GM19351 (cell line): ENCODE measurements around the gene OR2M3.
"Not testable (repeated sequence)": the region's sequence is repeated elsewhere in the genome, so short reads cannot be mapped to it uniquely, and the experiment has no call there.

Experiments
- ATAC-seq: cut with Tn5 transposase; IDR thresholded peaks from one replicate; pipeline ENCODE4 v1.9.1; 2021; ENCODE audit warnings: mild to moderate bottlenecking, moderate library complexity; ENCODE audit not compliant: unreplicated experiment

OR2M3 gene

GRCh38 chr1:248196965-248197364 is at the start of gene OR2M3:
TSS of gene OR2M3 (plus strand) at chr1:248197265. CDS start at chr1:248203068, 5,803 bp downstream.
- ATAC-seq = no peak

GRCh38 chr1:248152056-248152827 is 44.8 kb upstream of the OR2M3 start:
- ATAC-seq = peak; percentile 45

DNA sequence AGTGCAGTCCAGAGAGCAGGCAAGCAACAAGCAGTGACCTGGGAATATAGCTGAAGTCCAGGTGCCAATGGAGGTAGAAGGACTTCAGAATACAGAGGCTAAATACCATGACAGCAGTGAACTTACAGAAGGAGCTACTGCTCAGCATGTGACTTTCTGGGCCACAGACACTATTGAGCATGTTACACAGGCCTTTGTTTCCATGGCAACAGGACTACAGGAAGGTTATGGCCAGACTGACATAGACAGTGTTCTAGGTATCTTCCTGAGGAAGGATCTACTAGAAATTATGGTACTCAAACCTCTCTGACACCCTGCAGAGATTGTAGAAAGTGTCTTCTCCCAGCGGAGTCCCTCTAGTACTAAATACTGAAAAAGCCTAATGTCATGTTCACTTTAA is 41.1 kb upstream of the OR2M3 start:
- ATAC-seq = no peak

GRCh38 chr1:248158758-248159157 is 38.3 kb upstream of the OR2M3 start:
- no peak for ATAC-seq

GRCh38 chr1:248164031-248164430 is 33.0 kb upstream of the OR2M3 start:
- no peak for ATAC-seq

DNA sequence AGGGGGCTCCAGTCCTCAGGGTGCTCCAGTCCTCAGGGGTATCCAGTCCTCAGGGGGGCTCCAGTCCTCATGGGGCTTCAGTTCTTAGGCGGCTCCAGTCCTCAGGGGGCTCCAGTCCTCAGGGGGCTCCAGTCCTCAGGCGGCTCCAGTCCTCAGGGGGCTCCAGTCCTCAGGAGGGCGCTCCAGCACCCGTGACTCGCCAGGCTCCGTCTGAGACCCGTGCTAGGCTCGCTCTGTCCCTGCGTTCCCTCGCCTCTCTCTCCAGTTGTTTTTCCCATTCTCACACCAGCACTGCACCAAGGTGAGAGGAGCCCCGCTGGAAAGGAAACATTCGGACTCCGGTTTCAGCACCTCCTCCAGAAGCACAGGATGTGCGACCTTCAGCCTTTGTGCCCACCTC is 31.9 kb upstream of the OR2M3 start:
- ATAC-seq = no peak

GRCh38 chr1:248174521-248174920 is 22.5 kb upstream of the OR2M3 start, which contains the start of gene OR2M2:
TSS of gene OR2M2 (plus strand) at chr1:248174821. CDS start at chr1:248179986, 5,165 bp downstream.
- ATAC-seq = no peak

- peak; percentile 77 for ATAC-seq
Measured at GRCh38 chr1:248183996-248184395, 13.1 kb upstream of the OR2M3 start.

DNA sequence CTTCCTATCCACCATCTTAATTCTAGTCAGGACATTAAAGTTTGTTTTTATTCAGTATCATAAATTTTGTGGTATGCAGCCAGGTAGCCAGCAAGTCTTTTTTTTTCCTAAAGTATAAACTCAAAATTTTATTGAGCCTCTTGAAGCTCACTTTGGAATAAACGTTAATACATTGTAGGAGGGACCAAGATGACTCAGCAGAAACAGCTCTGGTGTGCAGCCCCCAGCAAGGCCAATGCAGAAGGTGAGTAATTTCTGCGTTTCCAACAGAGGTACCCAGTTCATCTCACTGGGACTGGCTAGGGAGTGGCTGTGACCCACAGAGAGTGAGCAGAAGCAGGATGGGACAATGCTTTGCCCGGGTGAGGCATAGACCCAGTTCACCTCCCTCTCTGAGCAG is 9.7 kb upstream of the OR2M3 start:
- no peak for ATAC-seq

GRCh38 chr1:248189026-248189425 is 8.0 kb upstream of the OR2M3 start:
- ATAC-seq = no peak

- ATAC-seq = no peak
Measured at GRCh38 chr1:248194117-248194516, 2.9 kb upstream of the OR2M3 start.

DNA sequence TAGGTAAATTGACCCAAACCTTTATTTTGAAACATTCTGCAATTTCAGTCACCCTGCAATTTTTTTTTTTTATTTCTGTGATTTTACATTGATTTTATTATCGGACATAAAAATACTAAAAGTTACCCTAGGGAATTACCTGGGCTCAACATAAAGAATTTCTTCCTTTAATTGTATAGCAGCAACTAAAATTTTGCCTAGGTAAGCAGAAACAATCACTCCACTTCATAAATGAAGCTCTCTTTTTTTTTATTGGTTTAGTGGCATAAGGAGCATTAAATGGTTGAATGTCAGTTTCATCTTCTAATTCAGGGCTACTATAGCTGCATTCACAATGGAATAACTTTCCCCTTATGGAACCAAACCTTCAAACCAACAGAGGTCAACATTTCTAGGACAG is 18.8 kb downstream of the OR2M3 start:
- no peak for ATAC-seq

GRCh38 chr1:248225537-248225936 is 28.5 kb downstream of the OR2M3 start:
- no peak for ATAC-seq

DNA sequence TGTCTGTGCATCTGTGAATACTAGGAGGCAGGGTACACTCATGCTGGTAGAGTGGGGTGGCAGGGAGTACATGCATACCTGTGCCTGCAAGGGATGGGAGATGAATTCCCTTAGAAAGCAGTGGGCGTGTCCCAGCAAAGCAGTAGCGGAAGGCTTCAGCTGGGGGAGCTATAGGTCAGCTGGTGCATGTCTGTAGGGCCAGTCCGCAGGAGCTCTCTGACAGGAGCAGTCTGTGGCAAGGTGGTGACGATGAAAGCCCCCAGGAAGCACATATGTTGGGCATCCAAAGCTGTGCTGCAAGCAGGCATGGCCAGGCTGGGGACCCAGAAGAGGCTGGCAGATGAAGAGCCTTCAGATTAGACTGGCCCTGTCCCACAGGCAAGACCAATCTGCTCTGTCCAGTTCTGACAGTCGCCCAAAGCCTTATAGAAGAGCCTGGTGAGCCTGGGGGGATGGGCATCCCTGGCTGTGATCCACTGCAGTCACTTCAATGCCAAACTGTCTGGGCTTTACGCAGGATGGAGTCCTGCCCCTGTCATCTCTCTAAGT is 32.4 kb downstream of the OR2M3 start:
- no peak for ATAC-seq

DNA sequence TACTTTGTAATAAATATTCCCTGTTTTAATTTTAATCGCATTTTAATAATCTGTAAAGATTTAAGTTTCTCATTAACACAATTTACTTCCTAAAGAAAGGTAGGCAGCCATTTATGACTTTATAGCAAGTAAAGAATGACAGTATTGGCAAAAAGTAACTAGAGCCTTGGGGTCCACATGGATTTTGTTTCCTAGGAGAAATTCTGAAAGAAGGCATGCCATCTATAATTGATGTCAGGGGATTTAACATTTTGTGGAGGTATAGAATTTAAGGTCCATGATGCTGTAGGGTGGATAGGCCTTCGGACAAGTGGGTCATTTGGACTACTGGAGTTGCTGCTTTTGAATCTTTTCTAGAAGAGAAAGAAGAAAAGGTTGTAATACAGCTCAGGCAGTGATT is 34.1 kb downstream of the OR2M3 start, which contains the start of gene OR2M4:
TSS of gene OR2M4 (plus strand) at position 301 of the 400 bp plus-strand sequence. CDS start 7,512 bp downstream, outside the sequence.
- no peak for ATAC-seq

- no peak for ATAC-seq
Measured at GRCh38 chr1:248239478-248239877, 42.4 kb downstream of the OR2M3 start.

- ATAC-seq = peak; percentile 95
Measured at GRCh38 chr1:248243204-248243603, 46.1 kb downstream of the OR2M3 start.

GRCh38 chr1:248259309-248259708 is 62.2 kb downstream of the OR2M3 start:
- not testable (repeated sequence) for ATAC-seq
